GM10248 (cell line): ENCODE data around the gene STAB2.
"Not testable (repeated sequence)": the region's sequence is repeated elsewhere in the genome, so short reads cannot be mapped to it uniquely, and the experiment has no call there.

Experiments
- CTCF ChIA-PET: fragments of 300-600 bp; sonication (Branson Sonifier 250); formaldehyde crosslinking; extraction: SDS; loops from one replicate; lab custom pipeline; 2021; ENCODE audit warnings: antibody characterized with exemption; lab: Yijun Ruan, JAX
- POLR2A ChIA-PET: fragments of 350-650 bp; sonication (Branson Sonifier 250); formaldehyde crosslinking; extraction: SDS; loops from one replicate; lab custom pipeline; 2020; ENCODE audit warnings: antibody characterized with exemption; lab: Yijun Ruan, JAX
- DNase-seq: peaks from one replicate; pipeline ENCODE4 v3.0.0; 2012; ENCODE audit errors: extremely low spot score
- CTCF ChIP-seq: IDR thresholded peaks from 2 replicates; pipeline ENCODE4 v1.5.1; 2012; ENCODE audit warnings: mild to moderate bottlenecking, low read depth; ENCODE audit errors: extremely low read depth, missing control alignments, control extremely low read depth

Gene STAB2

GRCh38 chr12:103647267-103647666, 60.2 kb downstream of the STAB2 start:
- TF ChIP-seq CTCF = no peak
- CTCF ChIA-PET = interaction anchor here (5.5 kb wide), 1 partner anchor 15 kb away, joined by 23 read pairs; no protein-coding TSS in a partner anchor
- POLR2A ChIA-PET = no interaction called here
- no peak for DNase-seq

GRCh38 chr12:103652808-103653207, 65.7 kb downstream of the STAB2 start:
- POLR2A ChIA-PET = no interaction called here
- no peak for TF ChIP-seq CTCF
- CTCF ChIA-PET = no interaction called here
- no peak for DNase-seq

GRCh38 chr12:103653568-103654173, 66.6 kb downstream of the STAB2 start:
- CTCF ChIA-PET = interaction anchor here (1.1 kb wide), 1 partner anchor 80 kb away, joined by 3 read pairs; no protein-coding TSS in a partner anchor
- POLR2A ChIA-PET, DNase-seq: not testable (repeated sequence)

GRCh38 chr12:103654816-103655215, 67.7 kb downstream of the STAB2 start:
- POLR2A ChIA-PET = no interaction called here
- no peak for DNase-seq
- no peak for TF ChIP-seq CTCF
- CTCF ChIA-PET = interaction anchor here (1.1 kb wide), 1 partner anchor 82 kb away, joined by 3 read pairs; no protein-coding TSS in a partner anchor

- TF ChIP-seq CTCF = no peak
- DNase-seq = no peak
- CTCF ChIA-PET = no interaction called here
- POLR2A ChIA-PET = no interaction called here
These were observed 69.2 kb downstream of the STAB2 start for GRCh38 chr12:103656291-103656690.

GRCh38 chr12:103657331-103657730, 70.3 kb downstream of the STAB2 start:
- ChIA-PET POLR2A (no interaction called here), CTCF (no interaction called here)
- TF ChIP-seq CTCF = no peak
- DNase-seq = no peak

GRCh38 chr12:103664626-103665025, 77.6 kb downstream of the STAB2 start:
- TF ChIP-seq CTCF = no peak
- ChIA-PET CTCF (interaction anchor here (0.8 to 1.4 kb wide), 2 partner anchors 20 to 33 kb away, joined by 3 read pairs; no protein-coding TSS in a partner anchor), POLR2A (no interaction called here)
- DNase-seq = no peak
